HG03575 (cell line): Measurements from ENCODE around the gene VWA2.

ENCODE experiments used
- ATAC-seq: cut with Tn5 transposase; IDR thresholded peaks from one replicate; pipeline ENCODE4 v1.9.1; 2021; ENCODE audit not compliant: unreplicated experiment, insufficient number of reproducible peaks, low FRiP score; ENCODE audit errors: extremely low read depth

VWA2 gene, protein sequence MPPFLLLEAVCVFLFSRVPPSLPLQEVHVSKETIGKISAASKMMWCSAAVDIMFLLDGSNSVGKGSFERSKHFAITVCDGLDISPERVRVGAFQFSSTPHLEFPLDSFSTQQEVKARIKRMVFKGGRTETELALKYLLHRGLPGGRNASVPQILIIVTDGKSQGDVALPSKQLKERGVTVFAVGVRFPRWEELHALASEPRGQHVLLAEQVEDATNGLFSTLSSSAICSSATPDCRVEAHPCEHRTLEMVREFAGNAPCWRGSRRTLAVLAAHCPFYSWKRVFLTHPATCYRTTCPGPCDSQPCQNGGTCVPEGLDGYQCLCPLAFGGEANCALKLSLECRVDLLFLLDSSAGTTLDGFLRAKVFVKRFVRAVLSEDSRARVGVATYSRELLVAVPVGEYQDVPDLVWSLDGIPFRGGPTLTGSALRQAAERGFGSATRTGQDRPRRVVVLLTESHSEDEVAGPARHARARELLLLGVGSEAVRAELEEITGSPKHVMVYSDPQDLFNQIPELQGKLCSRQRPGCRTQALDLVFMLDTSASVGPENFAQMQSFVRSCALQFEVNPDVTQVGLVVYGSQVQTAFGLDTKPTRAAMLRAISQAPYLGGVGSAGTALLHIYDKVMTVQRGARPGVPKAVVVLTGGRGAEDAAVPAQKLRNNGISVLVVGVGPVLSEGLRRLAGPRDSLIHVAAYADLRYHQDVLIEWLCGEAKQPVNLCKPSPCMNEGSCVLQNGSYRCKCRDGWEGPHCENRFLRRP

GRCh38 chr10:114239117-114239993, at the start of gene VWA2:
Gene VWA2, plus strand, starts transcription at chr10:114239254. Its CDS starts 9,460 bp downstream, at chr10:114248714.
- ATAC-seq, result no peak

DNA sequence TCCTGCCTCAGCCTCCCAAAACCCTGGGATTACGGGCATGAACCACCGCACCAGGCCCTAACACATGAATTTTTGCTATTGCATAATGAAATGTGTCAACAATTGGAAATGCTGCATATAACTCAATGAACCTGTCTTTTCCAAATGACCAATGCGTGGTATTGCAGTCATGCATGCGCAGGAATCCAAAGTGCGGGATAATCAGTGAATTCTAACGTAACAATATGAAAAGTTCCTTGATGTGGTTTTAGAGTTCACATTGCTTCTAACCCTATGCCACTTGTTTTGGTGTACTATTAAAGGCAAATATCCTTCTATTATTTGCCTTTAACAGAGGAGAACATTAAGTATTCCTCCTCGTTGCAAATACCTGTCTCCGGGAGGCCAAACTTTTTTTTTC, 49.4 kb upstream of the VWA2 start:
- ATAC-seq, result no peak

DNA sequence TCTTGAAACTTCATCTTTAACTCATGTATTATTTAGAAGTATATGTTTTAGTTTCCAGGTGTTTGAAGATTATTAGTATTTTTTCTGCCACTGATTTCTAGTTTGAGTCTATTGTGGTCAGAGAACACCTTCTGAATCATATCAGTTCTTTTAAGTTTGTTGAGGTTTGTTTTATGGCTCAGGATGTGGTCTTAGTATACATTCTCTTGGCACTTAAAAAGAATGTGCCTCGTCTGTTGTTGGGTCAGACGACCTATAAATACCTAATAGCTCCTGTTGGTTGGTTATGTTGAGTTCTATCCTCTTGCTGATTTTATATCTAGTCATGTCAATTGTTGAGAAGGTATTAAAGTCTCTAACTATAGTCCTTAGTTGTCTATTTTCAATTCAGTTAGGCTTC, 44.0 kb upstream of the VWA2 start:
- ATAC-seq, result peak; percentile 88

GRCh38 chr10:114199239-114199638, 39.8 kb upstream of the VWA2 start:
- no peak for ATAC-seq

DNA sequence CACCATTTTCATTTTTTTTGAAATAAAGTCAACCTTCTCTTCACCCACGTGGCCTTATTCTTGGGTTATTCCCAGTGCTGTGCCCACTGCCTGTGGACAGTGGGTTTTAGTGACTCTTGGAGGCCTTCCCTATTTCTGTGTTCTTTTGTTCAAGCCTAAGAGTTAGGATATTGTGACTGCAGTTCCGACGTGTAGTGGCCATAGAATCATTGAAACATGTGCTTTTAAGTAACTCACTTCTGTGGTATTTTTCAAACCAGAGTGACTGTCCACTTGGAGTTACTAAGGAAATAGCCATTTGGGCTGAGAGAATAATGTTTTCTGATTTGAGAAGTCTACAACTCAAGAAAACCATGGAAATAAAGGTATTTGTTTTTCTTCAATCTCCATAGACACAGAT, 36.2 kb upstream of the VWA2 start:
- ATAC-seq, result no peak

- no peak for ATAC-seq
Observed at GRCh38 chr10:114206902-114207301, 32.2 kb upstream of the VWA2 start.

DNA sequence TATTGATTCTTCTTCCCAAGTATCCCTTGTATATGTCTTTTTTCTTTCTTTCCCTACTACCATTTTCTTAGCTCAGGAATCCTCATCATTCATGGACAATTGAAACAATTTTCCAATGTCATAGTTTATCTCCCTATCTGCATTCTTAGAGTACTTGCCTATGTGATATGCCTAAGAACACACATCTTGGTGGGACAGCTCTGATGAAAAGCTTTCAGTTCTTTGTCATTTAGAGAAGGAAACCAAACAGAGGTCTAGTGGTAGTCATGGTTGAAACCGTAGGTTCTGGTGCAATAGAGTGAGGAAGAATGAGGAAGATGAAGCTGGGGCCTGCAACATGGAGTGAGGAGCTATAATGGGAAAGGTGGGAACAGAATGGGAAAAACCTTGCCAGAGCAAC, 31.7 kb upstream of the VWA2 start:
- no peak for ATAC-seq

DNA sequence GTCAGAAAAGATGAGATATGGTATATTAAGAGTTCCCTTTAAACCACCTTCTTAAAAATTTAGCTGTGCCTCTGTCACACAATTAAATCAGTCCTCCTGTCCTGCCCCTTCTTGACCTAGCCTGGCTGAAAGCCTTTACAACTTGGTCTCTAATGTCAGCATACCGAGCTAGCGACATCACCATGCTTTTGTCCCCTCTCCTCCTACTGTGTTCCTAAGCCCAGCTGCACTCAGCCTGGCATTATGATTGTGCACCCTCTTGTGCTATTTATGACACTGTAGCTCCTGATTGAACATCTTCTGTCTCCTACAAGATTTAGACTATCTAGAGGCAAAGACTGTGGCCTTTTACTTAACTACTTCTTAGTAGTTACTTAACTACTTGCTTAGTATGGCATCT, 30.7 kb upstream of the VWA2 start:
- ATAC-seq, result no peak

DNA sequence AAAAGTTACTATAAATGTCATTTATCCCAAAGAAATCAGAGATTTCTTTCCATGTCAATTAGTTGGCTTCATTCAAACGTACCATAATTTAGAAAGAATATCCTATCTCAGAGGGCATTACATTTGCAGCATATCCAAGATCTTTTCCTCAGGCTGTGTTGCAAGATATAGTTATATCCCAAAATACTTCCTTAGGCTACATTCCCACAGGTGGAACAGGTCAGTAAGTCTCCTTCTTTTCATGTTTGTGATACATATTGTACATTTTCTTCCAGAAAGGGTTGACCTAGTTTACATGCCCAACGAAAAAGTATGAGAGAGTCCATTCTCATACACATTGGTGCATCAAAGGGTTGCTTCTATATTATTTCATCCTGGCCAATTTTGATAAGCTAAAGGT, 26.9 kb upstream of the VWA2 start:
- ATAC-seq, result no peak

- ATAC-seq, result no peak
Observed at GRCh38 chr10:114215033-114215432, 24.0 kb upstream of the VWA2 start.

DNA sequence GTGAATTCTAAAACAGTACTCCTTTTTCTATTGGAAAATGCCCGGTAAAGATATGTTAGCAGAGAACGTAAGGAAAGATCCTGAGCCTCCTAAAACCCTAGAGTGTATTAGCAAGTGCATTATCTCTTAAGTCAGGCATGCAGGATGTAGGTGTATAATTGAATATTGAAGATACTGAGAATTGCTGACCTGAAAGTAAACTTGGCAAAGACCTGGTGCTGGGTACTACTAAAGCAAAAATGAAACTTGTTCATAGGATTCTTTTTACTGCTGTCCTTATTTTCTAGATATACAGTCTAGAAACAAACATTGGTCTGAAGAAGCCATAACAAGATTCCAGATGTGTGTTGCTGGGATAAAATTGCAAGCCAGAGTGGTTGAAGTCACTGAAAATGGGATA, 18.8 kb upstream of the VWA2 start:
- no peak for ATAC-seq

DNA sequence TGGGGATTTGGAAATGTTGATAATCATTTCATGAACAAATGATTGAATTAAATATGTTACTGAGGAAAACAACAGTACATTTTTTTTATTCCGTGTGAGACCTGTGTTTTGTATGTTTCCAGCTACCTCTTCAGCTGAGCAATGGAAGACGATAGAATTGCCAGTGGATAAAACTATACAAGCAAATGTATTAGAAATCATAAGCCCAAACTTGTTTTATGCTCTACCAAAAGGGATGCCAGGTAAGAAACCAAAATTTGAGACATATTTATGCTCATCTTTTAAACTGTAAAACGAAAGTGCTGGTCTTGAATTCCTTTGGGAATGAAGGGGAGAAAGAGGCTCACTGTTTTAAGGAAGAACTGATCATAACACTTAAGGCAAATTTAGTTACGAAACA, 17.8 kb upstream of the VWA2 start:
- ATAC-seq, result no peak

DNA sequence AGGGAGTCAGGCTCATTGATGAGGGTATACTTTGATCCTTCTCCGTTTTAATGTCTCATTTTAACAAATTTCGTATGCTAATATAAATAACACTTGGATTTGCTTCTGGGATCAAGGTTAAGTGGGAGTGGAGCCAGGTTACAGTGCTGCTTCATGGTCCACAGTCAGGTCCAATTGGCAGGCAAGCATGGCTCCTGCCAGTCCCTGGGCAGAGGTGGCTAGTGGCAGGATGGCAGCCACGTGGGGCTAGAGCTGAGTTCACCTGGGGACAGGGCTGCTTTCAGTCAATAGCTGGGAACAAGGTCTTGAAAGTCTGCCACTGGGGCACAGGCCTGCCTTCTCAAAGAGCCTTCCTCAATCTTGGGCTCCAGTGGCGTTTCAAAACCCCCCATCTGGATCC, 16.0 kb upstream of the VWA2 start:
- no peak for ATAC-seq

GRCh38 chr10:114228156-114228555, 10.9 kb upstream of the VWA2 start:
- ATAC-seq, result no peak

DNA sequence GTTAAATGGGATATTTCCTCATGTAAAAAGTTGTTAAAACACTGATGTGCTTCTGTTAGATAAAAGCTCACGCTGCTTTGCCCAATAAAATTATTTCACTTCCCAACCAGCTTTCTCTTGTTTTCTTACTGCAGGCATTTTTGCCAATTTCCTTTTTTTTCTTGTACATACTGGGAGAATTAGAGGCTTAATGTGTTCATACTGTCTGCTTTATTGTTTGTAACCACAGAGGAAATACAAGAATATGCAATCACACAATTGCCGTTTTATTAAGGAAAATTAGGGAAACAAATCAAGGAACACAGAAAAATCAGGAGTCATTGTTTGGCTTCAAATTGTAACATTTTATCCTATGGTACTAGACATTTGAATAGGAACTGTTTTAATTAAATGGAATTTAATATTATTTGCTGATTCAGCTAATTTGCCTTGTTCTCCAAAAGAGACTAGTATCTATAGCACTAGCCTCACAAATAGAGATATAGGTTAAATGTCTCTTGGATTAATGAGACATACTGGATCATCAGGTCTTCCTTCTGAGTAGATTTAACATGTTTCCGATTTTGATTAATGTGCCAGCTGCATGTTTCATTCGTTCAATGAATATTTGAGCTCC, 6.4 kb upstream of the VWA2 start:
- ATAC-seq, result no peak

GRCh38 chr10:114233482-114233881, 5.6 kb upstream of the VWA2 start:
- ATAC-seq, result no peak

GRCh38 chr10:114234132-114234531, 4.9 kb upstream of the VWA2 start:
- ATAC-seq, result no peak

DNA sequence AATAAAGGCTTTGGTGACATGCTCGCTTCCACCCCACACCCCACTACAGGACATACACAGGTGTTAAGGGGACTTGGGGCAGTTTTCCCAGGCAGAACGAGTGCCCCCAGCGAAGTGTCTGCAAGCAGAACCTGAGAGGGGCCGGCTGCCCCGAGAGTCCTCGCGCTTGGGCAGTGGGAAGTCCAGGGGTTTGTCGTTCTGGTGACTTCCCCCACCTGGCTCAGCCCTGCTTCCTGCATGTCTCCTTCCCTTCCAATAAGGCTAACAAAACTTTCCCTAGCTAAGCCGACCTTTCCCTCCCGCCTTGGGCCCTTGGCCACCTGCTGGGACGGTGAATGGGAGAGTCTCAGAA, 916 bp downstream of the VWA2 start:
- no peak for ATAC-seq

- no peak for ATAC-seq
Observed at GRCh38 chr10:114242235-114242634, 3.2 kb downstream of the VWA2 start.
